MCF 10A (cell line): Measurements from ENCODE around the gene MAML1. TPM values are rescaled to one million over a fixed set of nuclear protein-coding genes. Genes with fewer than 3 reads are reported as not detected.
"Not testable (repeated sequence)": the region's sequence is repeated elsewhere in the genome, so short reads cannot be mapped to it uniquely, and the experiment has no call there.

Source experiments
- BruUV-seq: library from RNA; stranded (reverse); fragments of 400-500 nt; replicated peaks from 2 replicates; lab custom pipeline; 2021; lab: Mats Ljungman, UMichigan
- CTCF ChIA-PET: fragments of 300-600 bp; sonication (Branson Sonifier 250); formaldehyde crosslinking; extraction: SDS; loops from one replicate; lab custom pipeline; 2021; ENCODE audit warnings: antibody characterized with exemption, inconsistent platforms; lab: Yijun Ruan, JAX
- POLR2A ChIA-PET: fragments of 300-600, 350-650 bp; sonication (Branson Sonifier 250); formaldehyde crosslinking; extraction: SDS; loops from one replicate; lab custom pipeline; 2020; ENCODE audit warnings: antibody characterized with exemption, inconsistent platforms; lab: Yijun Ruan, JAX
- DNase-seq: peaks from one replicate; pipeline ENCODE4 v3.0.0-alpha.2; 2018; ENCODE audit not compliant: unreplicated experiment
- H3K27ac Mint-ChIP-seq: one replicate; pipeline ENCODE4 v1.8.0; 2022; ENCODE audit warnings: mild to moderate bottlenecking, low read depth, mixed read lengths; ENCODE audit not compliant: unreplicated experiment
- H3K27me3 Mint-ChIP-seq: one replicate; pipeline ENCODE4 v1.8.0; 2022; ENCODE audit warnings: mixed read lengths; ENCODE audit not compliant: insufficient read depth, unreplicated experiment
- H3K36me3 Mint-ChIP-seq: one replicate; pipeline ENCODE4 v1.8.0; 2022; ENCODE audit warnings: mild to moderate bottlenecking, moderate library complexity, mixed read lengths; ENCODE audit not compliant: insufficient read depth, unreplicated experiment
- H3K4me1 Mint-ChIP-seq: one replicate; pipeline ENCODE4 v1.8.0; 2022; ENCODE audit warnings: mixed read lengths; ENCODE audit not compliant: insufficient read depth, unreplicated experiment
- H3K4me3 Mint-ChIP-seq: one replicate; pipeline ENCODE4 v1.8.0; 2022; ENCODE audit warnings: mild to moderate bottlenecking, moderate library complexity, mixed read lengths; ENCODE audit not compliant: unreplicated experiment
- H3K9me3 Mint-ChIP-seq: one replicate; pipeline ENCODE4 v1.8.0; 2022; ENCODE audit warnings: mixed read lengths; ENCODE audit not compliant: unreplicated experiment
- CTCF ChIP-seq: fragments of 200-600 bp; IDR thresholded peaks from one replicate; pipeline ENCODE4 v1.8.0; 2022; ENCODE audit warnings: antibody characterized with exemption, mild to moderate bottlenecking; ENCODE audit not compliant: unreplicated experiment
- intact Hi-C: fragments of 100-400 bp; cut with micrococcal nuclease; formaldehyde crosslinking; loops from 2 replicates; pipeline ENCODE4 v1.14.1; 2022
- total RNA-seq: library from RNA; stranded (reverse); gene quantifications from 2 replicates; pipeline ENCODE4 v1.2.3, GENCODE V29; 2022

The MAML1 gene
- total RNA-seq, 1 experiment from 2014 or later = 38.4 TPM

DNA sequence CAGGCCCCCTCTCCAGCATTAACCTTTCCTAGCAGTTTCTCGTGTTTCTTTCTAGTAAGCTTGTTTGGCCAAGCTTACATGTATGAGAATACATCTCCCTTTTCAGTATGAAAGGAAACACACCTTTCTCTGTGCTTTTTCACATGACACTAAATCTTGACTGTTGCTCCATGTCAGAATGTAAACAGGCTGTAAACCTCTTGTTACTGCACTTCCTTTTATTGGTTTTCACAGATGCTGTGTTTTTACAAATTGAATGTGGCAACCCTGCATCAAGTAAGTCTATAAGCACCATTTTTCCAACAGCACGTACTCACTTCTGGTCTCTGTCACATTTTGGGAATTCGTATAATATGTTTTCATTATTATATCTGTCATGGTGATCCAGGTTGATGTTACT is 36.0 kb upstream of the MAML1 start:
- Mint-ChIP-seq H3K36me3 (peaks cover 28% of the 10 kb centered on the region), H3K27me3 (no peaks in the 10 kb centered on the region), H3K27ac (no peak overlapping the region), H3K4me3 (no peak overlapping the region), H3K4me1 (peaks cover 22% of the 10 kb centered on the region), H3K9me3 (no peaks in the 10 kb centered on the region)
- POLR2A ChIA-PET = interaction anchor here (1.0 to 5.0 kb wide), 7 partner anchors 17 to 76 kb away, joined by 3 to 61 read pairs (median 7); partner anchors contain the start of genes CBY3, HNRNPH1 and MAML1
- intact Hi-C loops = no loop called here
- BruUV-seq = no TSS peak
- DNase-seq = no peak
- no peak for TF ChIP-seq CTCF
- CTCF ChIA-PET = interaction anchor here (0.5 to 0.6 kb wide), 2 partner anchors 17 to 26 kb away, joined by 3 read pairs; no protein-coding TSS in a partner anchor

- no peak for TF ChIP-seq CTCF
- Mint-ChIP-seq H3K27me3 (no peaks in the 10 kb centered on the region), H3K9me3 (no peaks in the 10 kb centered on the region), H3K4me1 (peaks cover 24% of the 10 kb centered on the region), H3K27ac (peak overlapping the region; percentile 99), H3K36me3 (peaks cover 33% of the 10 kb centered on the region), H3K4me3 (peak overlapping the region; percentile 94)
- intact Hi-C loops = no loop called here
- BruUV-seq = no TSS peak
- ChIA-PET CTCF (interaction anchor here (0.5 to 0.9 kb wide), 4 partner anchors 9 to 27 kb away, joined by 3 to 8 read pairs (median 3); no protein-coding TSS in a partner anchor), POLR2A (interaction anchor here (0.6 to 5.0 kb wide), 15 partner anchors 8 to 145 kb away, joined by 3 to 61 read pairs (median 4); partner anchors contain the start of genes CBY3, HNRNPH1 and MAML1)
- DNase-seq = no peak
Measured at GRCh38 chr5:179697108-179697507, 35.5 kb upstream of the MAML1 start.

DNA sequence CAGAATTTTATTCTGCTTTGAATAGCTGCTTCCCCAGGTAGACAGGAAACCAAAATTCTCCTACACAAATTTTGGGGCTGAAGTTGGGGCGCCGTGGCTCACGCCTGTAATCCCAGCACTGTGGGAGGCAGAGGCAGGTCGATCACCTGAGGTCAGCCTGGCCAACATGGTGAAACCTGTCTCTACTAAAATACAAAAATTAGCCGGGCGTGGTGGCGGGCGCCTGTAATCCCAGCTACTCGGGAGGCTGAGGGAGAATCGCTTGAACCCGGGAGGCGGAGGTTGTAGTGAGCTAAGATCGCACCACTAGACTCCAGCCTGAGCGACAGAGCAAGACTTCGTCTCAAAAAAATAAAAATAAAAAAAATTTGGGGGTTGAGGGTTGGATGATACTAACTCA is 35.1 kb upstream of the MAML1 start:
- H3K9me3 Mint-ChIP-seq, H3K27me3 Mint-ChIP-seq, BruUV-seq, DNase-seq, intact Hi-C loops: not testable (repeated sequence)
- ChIA-PET POLR2A (interaction anchor here (0.6 to 5.0 kb wide), 15 partner anchors 8 to 146 kb away, joined by 3 to 61 read pairs (median 4); partner anchors contain the start of genes CBY3, HNRNPH1 and MAML1), CTCF (interaction anchor here (0.6 to 0.9 kb wide), 3 partner anchors 10 to 18 kb away, joined by 3 to 8 read pairs (median 3); no protein-coding TSS in a partner anchor)
- Mint-ChIP-seq H3K27ac (peak overlapping the region; percentile 99), H3K36me3 (peaks cover 37% of the 10 kb centered on the region), H3K4me3 (peak overlapping the region; percentile 94), H3K4me1 (peaks cover 29% of the 10 kb centered on the region)

DNA sequence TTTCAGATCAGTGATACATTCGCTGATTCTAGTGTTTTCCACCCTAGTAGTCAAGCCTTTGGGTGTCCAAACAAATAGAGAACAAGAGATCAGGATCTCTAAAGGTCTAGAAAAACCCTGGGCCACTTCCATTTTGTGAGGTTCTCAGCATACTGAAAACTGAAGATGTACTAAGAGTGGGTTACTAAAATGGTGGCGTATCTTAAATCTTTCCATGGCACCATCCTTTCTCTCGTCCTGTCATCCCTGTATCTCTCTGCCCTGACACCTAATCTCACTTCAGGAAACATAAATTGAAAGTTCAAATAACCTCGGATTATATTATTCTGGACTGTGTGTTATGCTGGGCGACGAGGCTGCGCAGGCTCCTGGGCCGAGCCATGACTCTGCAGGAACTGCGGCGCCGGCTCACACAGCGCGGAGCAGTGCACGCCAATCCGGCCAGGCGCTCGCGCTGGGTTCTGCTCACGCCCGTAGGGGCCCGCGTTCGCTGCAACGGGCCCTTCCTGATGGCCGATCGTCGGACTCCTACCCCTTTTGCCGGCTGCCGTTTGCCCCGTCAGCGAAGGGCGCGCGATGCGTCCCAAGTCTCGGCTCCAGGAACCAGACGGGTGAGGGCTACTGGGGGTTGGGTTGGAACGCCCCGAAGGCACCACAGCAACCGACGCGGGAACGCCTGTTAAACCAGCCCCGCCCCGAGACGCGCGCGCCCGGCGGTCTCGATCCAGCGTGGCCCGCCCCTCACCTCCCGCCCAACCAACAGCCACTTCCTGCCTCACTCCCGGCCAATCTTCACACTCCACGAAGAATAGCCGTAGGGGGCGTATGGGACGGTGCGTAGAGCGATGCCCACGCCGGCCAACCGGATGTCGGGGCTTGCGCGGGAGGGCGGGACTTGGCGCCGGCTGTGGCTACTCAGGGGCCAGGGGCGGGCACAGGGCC is 34.4 kb upstream of the MAML1 start:
- POLR2A ChIA-PET = interaction anchor here (0.9 to 8.2 kb wide), 15 partner anchors 7 to 139 kb away, joined by 3 to 137 read pairs (median 7); partner anchors contain the start of genes CBY3, HNRNPH1, MAML1 and SQSTM1
- intact Hi-C loops = loop anchor here (2.0 kb wide), 2 partner anchors 19 to 35 kb away; partner anchors contain the start of gene MAML1
- H3K4me1 Mint-ChIP-seq = peaks cover 29% of the 10 kb centered on the region

More for the DNA sequence above, 34.4 kb upstream of the MAML1 start:
- H3K36me3 Mint-ChIP-seq = peaks cover 44% of the 10 kb centered on the region
- H3K27me3 Mint-ChIP-seq = no peaks in the 10 kb centered on the region
- BruUV-seq = TSS peak; percentile 89
- CTCF ChIA-PET = interaction anchor here (0.7 to 0.9 kb wide), 3 partner anchors 10 to 31 kb away, joined by 3 to 8 read pairs (median 3); no protein-coding TSS in a partner anchor
- TF ChIP-seq CTCF = no peak
- H3K4me3 Mint-ChIP-seq = peak overlapping the region; percentile 94
- H3K9me3 Mint-ChIP-seq = no peaks in the 10 kb centered on the region
- H3K27ac Mint-ChIP-seq = peak overlapping the region; percentile 99
- DNase-seq = peak; percentile 100
